ENCODE data around the gene RNF114.

DNA sequence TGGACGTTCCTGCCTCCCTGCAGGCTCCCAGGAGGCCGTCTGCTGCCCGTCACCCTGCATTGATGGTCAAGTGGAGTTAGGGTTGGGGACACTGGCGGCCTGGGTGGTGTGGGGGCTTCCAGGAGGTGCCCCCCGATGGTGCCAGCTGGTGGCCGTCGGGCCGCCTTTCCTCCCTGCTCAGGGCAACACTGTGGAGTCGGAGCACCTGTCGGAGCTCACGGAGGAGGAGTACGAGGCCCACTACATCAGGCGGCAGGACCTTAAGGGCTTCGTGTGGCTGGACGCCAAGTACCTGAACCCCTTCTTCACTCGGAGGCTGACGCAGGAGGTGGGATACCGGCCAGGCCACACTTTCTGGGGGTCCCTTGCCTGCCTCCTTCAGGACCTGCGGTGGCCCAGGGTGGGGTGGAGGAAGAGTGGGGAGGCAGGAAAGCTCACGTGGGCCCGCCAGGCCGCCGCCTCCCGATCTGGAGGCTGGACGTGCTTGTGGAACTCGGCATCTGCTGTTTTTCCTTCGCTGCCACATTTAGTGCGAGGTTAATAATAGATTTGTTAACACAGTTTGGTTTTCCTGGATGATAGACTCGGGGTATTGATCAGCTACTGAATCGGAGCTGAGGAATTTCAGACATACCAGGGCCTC is 49.5 kb upstream of the RNF114 start:
- TF ChIP-seq, protein P1, sequence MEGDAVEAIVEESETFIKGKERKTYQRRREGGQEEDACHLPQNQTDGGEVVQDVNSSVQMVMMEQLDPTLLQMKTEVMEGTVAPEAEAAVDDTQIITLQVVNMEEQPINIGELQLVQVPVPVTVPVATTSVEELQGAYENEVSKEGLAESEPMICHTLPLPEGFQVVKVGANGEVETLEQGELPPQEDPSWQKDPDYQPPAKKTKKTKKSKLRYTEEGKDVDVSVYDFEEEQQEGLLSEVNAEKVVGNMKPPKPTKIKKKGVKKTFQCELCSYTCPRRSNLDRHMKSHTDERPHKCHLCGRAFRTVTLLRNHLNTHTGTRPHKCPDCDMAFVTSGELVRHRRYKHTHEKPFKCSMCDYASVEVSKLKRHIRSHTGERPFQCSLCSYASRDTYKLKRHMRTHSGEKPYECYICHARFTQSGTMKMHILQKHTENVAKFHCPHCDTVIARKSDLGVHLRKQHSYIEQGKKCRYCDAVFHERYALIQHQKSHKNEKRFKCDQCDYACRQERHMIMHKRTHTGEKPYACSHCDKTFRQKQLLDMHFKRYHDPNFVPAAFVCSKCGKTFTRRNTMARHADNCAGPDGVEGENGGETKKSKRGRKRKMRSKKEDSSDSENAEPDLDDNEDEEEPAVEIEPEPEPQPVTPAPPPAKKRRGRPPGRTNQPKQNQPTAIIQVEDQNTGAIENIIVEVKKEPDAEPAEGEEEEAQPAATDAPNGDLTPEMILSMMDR (conservative IDR thresholded peaks at IDR 0.05 in 1 of 2, IDR thresholded peaks at IDR 0.05 in 1 of 2; ENCODE audit: extremely low read depth in 1 of 2, insufficient read depth in 1 of 2, low read depth in 1 of 2, low read length in 2 of 2): no peak
- no peak for TF ChIP-seq EZH2 (IDR thresholded peaks at IDR 0.05; ENCODE audit: borderline replicate concordance, low read length)

All from mammary epithelial cell (primary cell).